IPS-NIHi11 (cell line): ENCODE measurements around the gene TCHP.

Experiments used
- DNase-seq: peaks from one replicate; pipeline ENCODE4 v3.0.0; 2012; ENCODE audit warnings: mixed read lengths, low spot score

Gene TCHP

DNA sequence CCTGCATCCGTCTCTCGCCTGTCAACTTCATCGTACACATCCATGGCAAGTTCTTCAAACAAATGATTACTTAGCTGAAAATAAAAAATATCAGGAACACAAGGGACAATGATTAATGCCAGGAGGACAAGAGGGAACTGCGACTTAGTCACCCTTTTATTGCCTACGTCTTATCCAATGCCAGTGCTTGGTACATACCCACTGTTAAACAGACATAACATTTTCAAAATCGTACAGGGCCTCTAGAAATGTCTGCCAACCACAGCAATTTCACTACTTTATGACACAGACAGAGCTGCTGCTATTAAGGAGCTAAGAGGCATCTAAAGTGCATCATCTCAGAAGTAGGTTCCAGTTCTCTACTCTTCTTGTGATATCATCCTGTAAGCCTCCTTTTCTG is 61.5 kb downstream of the TCHP start:
- DNase-seq, result no peak

DNA sequence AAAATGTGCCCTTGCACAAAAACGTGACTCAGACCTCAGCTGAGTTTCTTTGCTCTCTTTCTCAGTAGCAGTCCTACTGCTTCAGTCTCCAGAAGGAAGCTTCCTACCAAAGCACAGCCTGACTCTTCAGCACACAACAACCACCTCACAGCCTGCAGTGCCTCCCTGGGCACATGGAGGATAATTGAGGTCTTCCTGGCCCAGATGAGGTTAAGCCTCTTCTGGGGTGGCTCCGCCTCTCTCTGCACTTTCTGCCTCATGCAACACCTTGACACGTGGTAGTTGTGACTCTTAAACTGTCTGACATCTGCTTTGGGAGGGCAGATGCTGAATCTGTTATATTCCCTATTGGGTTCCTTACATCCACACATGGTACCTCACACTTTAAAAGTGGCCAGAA is 62.3 kb downstream of the TCHP start:
- DNase-seq, result no peak

DNA sequence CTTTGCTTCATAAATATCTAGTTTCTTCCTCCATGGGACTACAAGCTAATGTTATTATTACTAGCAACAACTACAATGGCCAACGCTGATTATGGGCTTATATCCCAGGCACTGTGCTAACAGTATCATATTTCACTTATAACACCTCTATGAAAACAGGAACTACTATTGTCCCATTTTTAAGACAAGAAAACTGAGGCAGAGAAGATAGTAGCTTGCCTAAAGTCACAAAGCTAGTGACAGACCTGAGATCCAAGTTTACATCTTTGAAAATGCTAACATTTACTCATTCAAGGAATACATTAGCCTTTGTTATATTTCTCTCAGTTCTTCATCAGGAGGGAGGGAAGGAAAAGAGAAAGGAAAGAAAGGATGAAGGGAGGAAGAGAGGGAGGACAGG is 63.3 kb downstream of the TCHP start:
- DNase-seq, result no peak

DNA sequence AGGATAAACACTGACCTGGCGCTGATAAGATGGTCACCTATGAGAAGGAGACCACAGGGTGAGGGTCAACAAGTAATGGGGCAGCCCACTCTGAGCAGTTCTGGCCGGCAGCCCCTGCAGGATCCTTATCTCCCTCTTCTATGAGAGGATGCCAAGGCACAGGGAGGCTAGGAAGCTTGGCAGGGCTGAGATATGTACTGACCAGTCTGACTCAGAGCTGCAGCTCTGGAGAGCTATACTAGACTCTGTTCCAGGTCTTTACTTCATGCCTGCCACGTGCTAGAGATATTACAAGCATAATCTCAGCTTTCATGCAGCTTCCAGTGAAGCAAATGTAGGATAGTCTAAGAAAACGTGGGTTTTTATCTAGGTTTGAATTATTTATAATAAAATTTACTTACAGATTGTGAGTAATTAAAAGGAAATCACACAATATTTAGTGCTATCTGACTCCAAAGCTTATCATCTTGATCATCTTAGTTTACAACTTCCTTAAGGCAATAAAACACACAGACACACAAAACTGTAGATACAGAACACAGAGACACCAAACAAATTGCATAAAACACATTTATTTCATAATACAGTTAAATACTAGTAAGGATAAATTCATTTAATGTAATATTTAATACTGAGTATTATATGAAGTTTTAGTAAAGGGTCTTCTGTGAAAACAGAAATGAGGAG is 63.8 kb downstream of the TCHP start:
- no peak for DNase-seq

DNA sequence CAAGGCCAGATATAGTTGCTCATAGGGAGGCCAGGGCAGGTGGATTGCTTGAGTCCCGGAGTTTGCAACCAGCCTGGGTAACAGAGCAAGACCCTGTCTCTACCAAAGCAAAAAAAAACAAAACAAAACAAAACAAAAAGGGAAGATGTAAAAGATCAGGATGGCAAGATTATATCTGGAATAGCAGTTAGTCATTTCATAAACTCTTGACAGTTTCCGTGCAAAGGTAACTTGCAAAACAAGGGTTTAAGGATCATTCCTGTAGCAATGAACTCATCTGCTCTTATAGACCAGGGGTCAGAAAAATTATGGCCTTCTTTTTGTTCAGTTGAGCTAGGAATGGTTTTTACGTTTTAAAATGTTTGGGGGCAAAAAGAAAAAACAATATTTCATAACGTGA is 66.5 kb downstream of the TCHP start:
- no peak for DNase-seq

DNA sequence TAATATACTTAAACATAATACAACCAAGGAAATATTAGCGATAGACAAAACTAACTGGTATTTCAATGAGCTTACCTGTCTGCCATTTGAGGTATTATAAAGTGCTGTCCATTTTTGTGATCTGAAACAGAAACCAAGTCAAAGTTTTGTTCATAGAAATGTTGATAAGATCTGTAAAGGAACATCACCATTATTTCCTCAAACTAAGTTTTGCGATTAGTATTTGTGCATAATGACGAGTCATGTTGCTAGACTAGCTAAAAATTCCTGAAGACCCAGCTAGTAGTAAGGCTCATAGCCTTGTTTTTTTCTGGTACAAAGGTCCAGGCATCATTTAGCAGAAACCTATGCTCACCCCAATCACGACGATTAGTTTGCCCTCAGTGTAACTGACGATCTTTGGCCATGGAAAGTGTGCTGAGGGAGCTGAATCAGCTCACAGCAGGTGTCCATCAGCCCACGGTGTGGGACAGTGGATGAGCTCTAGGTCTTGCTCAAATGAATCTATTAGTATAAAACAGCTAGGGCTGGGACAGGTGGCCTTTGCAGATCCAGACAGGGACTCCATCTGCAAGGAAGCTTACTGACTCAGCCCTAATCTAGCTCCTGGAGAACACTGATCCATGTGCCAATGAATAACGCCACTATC is 67.4 kb downstream of the TCHP start:
- no peak for DNase-seq
